ENCODE results near the gene MYOM3. TPM values are rescaled to one million over a fixed set of nuclear protein-coding genes. Genes with fewer than 3 reads are reported as not detected.
A peak's percentile ranks its signal among the peaks of the same experiment; 100 is the strongest.

Gene MYOM3
- total and polyA plus RNA-seq, 11 donors = 76.7 to 379 (median 288) TPM

GRCh38 chr1:24089027-24089742, 22.8 kb downstream of the MYOM3 start:
- 68 to 88% (median 77%) methylated on average over 8 to 14 of the region's 14 CpGs for WGBS, 4 donors
- Histone ChIP-seq H3K27ac (peak overlapping the region in 4 of 12 donors; percentile 3 to 75 (median 60)), H3K36me3 (peaks cover 0 to 79% (median 9%) of the 10 kb centered on the region in 9 donors), H3K27me3 (no peaks in the 10 kb centered on the region), H3K9me3 (no peaks in the 10 kb centered on the region), H3K4me3 (no peak overlapping the region), H3K4me1 (peaks cover 0 to 32% (median 0%) of the 10 kb centered on the region in 12 donors)
- ATAC-seq (no peak), DNase-seq (peak in 2 of 5 donors; percentile 19 to 42)
- intact Hi-C loops (cut with DNase I) = no loop called here
- TF ChIP-seq POLR2A (IDR thresholded peaks at IDR 0.05) = no peak
- TF ChIP-seq, protein P1, sequence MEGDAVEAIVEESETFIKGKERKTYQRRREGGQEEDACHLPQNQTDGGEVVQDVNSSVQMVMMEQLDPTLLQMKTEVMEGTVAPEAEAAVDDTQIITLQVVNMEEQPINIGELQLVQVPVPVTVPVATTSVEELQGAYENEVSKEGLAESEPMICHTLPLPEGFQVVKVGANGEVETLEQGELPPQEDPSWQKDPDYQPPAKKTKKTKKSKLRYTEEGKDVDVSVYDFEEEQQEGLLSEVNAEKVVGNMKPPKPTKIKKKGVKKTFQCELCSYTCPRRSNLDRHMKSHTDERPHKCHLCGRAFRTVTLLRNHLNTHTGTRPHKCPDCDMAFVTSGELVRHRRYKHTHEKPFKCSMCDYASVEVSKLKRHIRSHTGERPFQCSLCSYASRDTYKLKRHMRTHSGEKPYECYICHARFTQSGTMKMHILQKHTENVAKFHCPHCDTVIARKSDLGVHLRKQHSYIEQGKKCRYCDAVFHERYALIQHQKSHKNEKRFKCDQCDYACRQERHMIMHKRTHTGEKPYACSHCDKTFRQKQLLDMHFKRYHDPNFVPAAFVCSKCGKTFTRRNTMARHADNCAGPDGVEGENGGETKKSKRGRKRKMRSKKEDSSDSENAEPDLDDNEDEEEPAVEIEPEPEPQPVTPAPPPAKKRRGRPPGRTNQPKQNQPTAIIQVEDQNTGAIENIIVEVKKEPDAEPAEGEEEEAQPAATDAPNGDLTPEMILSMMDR (IDR thresholded peaks at IDR 0.05) = no peak

DNA sequence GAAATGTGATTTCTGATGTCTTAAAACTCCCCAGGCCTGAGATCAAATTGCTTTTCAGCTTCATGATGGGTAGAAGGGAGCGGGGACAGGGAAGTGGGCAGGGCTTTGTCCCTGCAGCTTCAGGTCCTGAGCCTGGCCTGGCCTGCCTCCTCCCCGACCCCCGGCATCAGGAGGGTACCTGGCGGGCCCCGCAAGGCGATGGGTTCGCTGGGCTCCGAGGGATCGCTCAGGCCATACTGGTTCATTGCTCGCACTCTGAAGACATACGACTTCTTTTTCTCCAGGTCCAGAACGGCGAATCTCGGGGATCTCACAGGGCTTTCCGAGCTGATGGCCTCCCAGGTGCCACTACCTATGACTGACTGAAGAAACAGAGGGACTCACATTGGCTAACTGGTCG, 25.5 kb downstream of the MYOM3 start:
- TF ChIP-seq, protein P1 (IDR thresholded peaks at IDR 0.05) = no peak
- peaks cover 0 to 80% (median 28%) of the 10 kb centered on the region in 9 donors for H3K36me3 ChIP-seq
- WGBS, 4 donors = 91 to 96% (median 94%) methylated on average over 12 to 16 of the region's 16 CpGs
- intact Hi-C loops (cut with DNase I) = no loop called here
- ATAC-seq (no peak), DNase-seq (peak in 1 of 5 donors; percentile 21)
- H3K9me3 ChIP-seq = no peaks in the 10 kb centered on the region
- H3K4me1 ChIP-seq = peaks cover 0 to 30% (median 0%) of the 10 kb centered on the region in 12 donors
- no peak overlapping the region for H3K4me3 ChIP-seq
- H3K27ac ChIP-seq = no peak overlapping the region
- no peaks in the 10 kb centered on the region for H3K27me3 ChIP-seq

DNA sequence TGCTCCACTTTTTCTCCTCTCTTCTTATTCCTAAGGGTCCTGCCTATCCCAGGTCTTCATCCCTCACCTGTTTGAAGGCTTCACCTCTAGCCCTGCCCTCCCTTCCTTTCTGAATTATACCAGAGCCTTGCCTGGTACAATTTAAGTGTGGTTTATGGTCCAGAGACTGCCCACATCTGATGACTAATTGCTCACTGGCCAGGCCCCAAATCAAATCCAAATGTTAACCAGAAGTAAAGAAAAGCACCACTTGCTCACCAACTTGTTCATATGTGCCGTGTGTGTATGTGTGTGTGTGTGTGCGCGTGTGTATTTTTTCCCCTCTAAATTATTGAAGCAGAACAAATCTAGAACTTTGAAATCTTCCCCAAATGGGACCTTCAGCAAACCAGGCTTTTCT, 26.4 kb downstream of the MYOM3 start:
- H3K4me3 ChIP-seq = no peak overlapping the region
- intact Hi-C loops (cut with DNase I) = no loop called here
- 65 to 95% (median 73%) methylated on average over 3 of the region's 3 CpGs for WGBS, 4 donors
- DNase-seq = no peak
- no peak overlapping the region for H3K27ac ChIP-seq
- H3K36me3 ChIP-seq = peaks cover 0 to 84% (median 28%) of the 10 kb centered on the region in 9 donors
- no peaks in the 10 kb centered on the region for H3K27me3 ChIP-seq
- H3K9me3 ChIP-seq = no peaks in the 10 kb centered on the region
- H3K4me1 ChIP-seq = peaks cover 0 to 38% (median 2%) of the 10 kb centered on the region in 12 donors
- TF ChIP-seq POLR2A (IDR thresholded peaks at IDR 0.05) = no peak
- TF ChIP-seq, protein P1 (IDR thresholded peaks at IDR 0.05) = no peak
- ATAC-seq = no peak

GRCh38 chr1:24085007-24085406, 26.9 kb downstream of the MYOM3 start:
- Histone ChIP-seq H3K36me3 (peaks cover 0 to 85% (median 28%) of the 10 kb centered on the region in 9 donors), H3K27ac (no peak overlapping the region), H3K4me3 (no peak overlapping the region), H3K9me3 (no peaks in the 10 kb centered on the region), H3K27me3 (no peaks in the 10 kb centered on the region), H3K4me1 (peaks cover 0 to 40% (median under 1%) of the 10 kb centered on the region in 12 donors)
- ATAC-seq = no peak
- no peak for TF ChIP-seq POLR2A (IDR thresholded peaks at IDR 0.05)
- TF ChIP-seq, protein P1 (IDR thresholded peaks at IDR 0.05) = no peak
- intact Hi-C loops (cut with DNase I) = no loop called here
- DNase-seq = no peak

All from heart left ventricle (tissue), 16 donors.